Right atrium auricular region (tissue), 2 donors: ENCODE measurements around the gene MOB3C. TPM values are rescaled to one million over a fixed set of nuclear protein-coding genes. Genes with fewer than 3 reads are reported as not detected.

Experiments used
- DNase-seq: peaks from one replicate; pipeline ENCODE4 v3.0.0-alpha.2; 2019; ENCODE audit warnings: low spot score
- H3K27ac ChIP-seq, 2 donors: fragments of 200-600 bp; sonication (generic); 1 replicate in 1 of 2; 2 replicates in 1 of 2; pipeline ENCODE4 v1.5.1; 2016 to 2019
- H3K27me3 ChIP-seq, 2 donors: fragments of 200-600 bp; sonication (generic); one replicate each; pipeline versions ENCODE4 v1.5.1 to v1.6.0; 2017 to 2019
- H3K36me3 ChIP-seq: fragments of 200-600 bp; sonication (generic); one replicate; pipeline ENCODE4 v1.5.1; 2016
- H3K4me1 ChIP-seq, 2 donors: fragments of 200-600 bp; sonication (generic); one replicate each; pipeline versions ENCODE4 v1.5.1 to v1.6.0; 2017 to 2019
- H3K4me3 ChIP-seq, 2 donors: fragments of 200-600 bp; sonication (generic); 1 replicate in 1 of 2; 2 replicates in 1 of 2; pipeline ENCODE4 v1.5.1; 2017 to 2019; ENCODE audit warnings: mild to moderate bottlenecking in 1 of 2, moderate library complexity in 1 of 2
- H3K9me3 ChIP-seq, 2 donors: fragments of 200-600 bp; sonication (generic); one replicate each; pipeline ENCODE4 v1.5.1; 2019
- total RNA-seq, 2 donors: library from RNA; depleted of rRNA; stranded (reverse); fragments of >200 nt; gene quantifications; one replicate each; pipeline ENCODE4 v1.1.0, GENCODE V29; 2016
- TF ChIP-seq, protein P1 (sequence below), 2 donors: fragments of 200-600 bp; sonication (generic); IDR thresholded peaks; one replicate each; pipeline ENCODE4 v1.5.1; 2019; ENCODE audit warnings: antibody characterized with exemption in 2 of 2

The MOB3C gene
- total RNA-seq, 2 donors from 2014 or later: 7.9 to 14.5 TPM

DNA sequence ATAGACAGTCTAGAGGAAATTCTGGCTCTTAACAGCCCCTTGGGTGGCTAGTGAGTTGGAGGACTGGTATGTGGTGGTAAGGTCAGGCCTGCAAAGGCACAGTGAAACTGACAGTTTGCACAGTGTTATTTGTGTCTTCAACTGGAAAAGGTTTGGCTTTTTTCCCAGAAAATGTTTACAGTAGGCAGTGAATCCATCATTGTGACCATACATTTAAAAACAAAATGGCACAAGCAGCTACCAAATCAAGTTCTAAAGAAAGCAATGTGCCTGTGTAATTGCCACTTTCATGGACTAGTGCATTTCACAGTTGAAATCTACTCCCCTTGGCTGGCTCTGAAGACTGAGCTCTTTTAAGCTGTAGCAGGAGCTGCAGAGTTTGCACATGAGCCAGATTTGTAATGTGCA, 26.8 kb upstream of the MOB3C start:
- Histone ChIP-seq H3K4me3 (no peak overlapping the region), H3K36me3 (peaks cover 32% of the 10 kb centered on the region), H3K9me3 (no peaks in the 10 kb centered on the region), H3K27ac (peak overlapping the region in 1 of 2 donors; percentile 3), H3K27me3 (no peaks in the 10 kb centered on the region), H3K4me1 (peaks cover 0 to 10% of the 10 kb centered on the region in 2 donors)
- DNase-seq: no peak
- TF ChIP-seq, protein P1, sequence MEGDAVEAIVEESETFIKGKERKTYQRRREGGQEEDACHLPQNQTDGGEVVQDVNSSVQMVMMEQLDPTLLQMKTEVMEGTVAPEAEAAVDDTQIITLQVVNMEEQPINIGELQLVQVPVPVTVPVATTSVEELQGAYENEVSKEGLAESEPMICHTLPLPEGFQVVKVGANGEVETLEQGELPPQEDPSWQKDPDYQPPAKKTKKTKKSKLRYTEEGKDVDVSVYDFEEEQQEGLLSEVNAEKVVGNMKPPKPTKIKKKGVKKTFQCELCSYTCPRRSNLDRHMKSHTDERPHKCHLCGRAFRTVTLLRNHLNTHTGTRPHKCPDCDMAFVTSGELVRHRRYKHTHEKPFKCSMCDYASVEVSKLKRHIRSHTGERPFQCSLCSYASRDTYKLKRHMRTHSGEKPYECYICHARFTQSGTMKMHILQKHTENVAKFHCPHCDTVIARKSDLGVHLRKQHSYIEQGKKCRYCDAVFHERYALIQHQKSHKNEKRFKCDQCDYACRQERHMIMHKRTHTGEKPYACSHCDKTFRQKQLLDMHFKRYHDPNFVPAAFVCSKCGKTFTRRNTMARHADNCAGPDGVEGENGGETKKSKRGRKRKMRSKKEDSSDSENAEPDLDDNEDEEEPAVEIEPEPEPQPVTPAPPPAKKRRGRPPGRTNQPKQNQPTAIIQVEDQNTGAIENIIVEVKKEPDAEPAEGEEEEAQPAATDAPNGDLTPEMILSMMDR (IDR thresholded peaks at IDR 0.05): no peak

DNA sequence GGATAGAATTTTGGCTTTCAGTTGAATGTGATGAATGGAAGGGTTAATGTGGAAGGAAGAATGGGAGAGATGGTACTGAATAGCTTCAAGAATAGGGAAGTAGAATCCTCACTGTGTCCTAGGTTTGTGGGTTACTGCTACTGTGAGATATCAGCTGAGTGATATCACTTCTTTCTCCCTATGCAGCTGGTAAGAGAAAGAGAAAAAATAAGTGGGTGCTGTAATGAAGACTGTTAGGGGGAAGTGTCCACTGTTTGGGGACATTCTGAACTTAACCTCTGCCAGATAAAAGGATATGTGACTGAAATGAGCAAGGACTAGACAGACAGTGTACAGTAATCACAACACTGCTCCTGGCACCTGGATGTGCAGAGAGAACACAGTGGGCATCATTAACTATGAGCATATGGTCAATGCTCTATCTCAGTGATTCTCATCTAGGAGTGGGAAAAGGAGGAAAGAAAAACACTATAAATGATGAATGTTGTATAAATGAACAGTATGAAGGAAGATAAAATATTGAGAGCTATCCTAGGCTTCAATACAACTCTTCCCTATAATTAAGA, 25.6 kb upstream of the MOB3C start:
- no peak overlapping the region for H3K4me3 ChIP-seq
- no peaks in the 10 kb centered on the region for H3K9me3 ChIP-seq
- H3K27ac ChIP-seq: no peak overlapping the region
- TF ChIP-seq, protein P1 (IDR thresholded peaks at IDR 0.05): no peak
- no peaks in the 10 kb centered on the region for H3K27me3 ChIP-seq
- DNase-seq: no peak
- peaks cover 0 to 22% of the 10 kb centered on the region in 2 donors for H3K4me1 ChIP-seq
- peaks cover 21% of the 10 kb centered on the region for H3K36me3 ChIP-seq

DNA sequence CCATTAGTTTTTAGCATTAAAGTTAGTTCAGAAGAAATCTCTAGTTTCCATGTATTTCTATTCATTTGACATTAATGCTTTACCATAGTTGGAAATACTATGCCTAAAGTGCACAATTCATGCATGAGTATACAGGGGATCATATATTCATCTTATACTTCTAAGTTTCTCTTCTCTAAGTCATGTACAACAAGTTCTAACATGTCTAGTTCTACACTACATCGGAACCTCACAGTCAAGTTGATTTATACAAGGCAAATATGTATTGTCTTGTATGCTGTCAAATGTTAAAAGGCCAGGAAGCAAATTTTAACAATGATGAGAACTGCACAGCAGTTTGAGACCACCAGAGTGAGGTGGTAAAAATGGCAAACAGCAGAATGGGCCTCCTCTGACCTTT, 22.9 kb upstream of the MOB3C start:
- Histone ChIP-seq H3K4me1 (peaks cover 0 to 28% of the 10 kb centered on the region in 2 donors), H3K4me3 (no peak overlapping the region), H3K27ac (no peak overlapping the region), H3K36me3 (peaks cover 36% of the 10 kb centered on the region), H3K9me3 (no peaks in the 10 kb centered on the region), H3K27me3 (no peaks in the 10 kb centered on the region)
- TF ChIP-seq, protein P1 (IDR thresholded peaks at IDR 0.05): no peak
- no peak for DNase-seq

DNA sequence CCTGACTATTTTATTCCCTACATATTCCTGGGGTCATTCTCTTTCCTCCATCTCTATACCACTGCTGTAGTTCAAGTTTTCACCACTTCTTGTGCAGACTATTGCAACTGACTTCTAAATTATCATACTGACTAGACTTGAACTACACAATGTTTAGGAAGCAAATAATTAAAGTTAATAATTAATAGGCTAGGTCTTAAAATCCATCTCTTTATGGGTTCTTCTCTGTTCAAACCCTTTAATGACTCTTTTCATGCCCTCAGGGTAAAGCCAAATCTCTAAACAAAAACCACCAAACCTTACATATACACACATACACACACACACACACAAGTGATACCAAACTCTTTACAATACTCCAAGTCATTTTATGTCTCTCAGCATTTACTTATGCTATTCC, 22.3 kb upstream of the MOB3C start:
- peaks cover 42% of the 10 kb centered on the region for H3K36me3 ChIP-seq
- DNase-seq: no peak
- H3K9me3 ChIP-seq: no peaks in the 10 kb centered on the region
- peak overlapping the region in 1 of 2 donors; percentile 83 for H3K27ac ChIP-seq
- peaks cover 0 to 28% of the 10 kb centered on the region in 2 donors for H3K4me1 ChIP-seq
- no peaks in the 10 kb centered on the region for H3K27me3 ChIP-seq
- no peak overlapping the region for H3K4me3 ChIP-seq
- TF ChIP-seq, protein P1 (IDR thresholded peaks at IDR 0.05): no peak

DNA sequence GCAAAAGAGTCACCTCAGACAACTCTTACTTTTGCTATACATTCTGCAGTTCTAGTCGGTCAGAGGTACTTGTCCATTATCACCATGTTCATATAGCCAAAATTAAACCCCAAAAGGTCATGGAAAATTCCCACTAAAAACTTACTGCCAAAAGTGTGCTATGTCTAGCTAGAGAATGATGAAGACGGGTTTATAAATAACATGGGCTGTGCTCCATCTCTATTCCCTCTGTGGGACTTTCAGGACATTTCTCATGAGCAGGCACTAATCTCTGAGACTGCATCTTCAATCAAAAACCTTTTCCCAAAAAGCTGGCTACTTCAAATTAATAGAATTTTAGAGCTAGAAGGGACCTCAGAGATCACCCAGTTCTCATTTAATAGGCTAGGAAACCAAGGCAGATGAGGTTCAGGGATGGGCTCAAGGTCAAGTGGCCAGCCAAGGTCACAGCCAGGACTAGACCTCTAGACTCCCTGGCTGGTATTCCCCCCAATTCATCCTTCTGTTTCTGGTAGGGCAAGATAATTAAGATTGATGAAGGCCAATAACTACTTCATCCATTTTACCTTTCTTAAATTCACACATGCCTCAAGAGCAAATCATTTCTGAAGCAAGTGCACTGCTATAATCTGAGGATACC, 21.0 kb upstream of the MOB3C start:
- no peaks in the 10 kb centered on the region for H3K9me3 ChIP-seq
- H3K4me1 ChIP-seq: peaks cover 0 to 18% of the 10 kb centered on the region in 2 donors
- DNase-seq: no peak
- H3K27ac ChIP-seq: peak overlapping the region; percentile 56 to 83
- TF ChIP-seq, protein P1 (IDR thresholded peaks at IDR 0.05): no peak
- H3K4me3 ChIP-seq: no peak overlapping the region
- H3K36me3 ChIP-seq: peaks cover 48% of the 10 kb centered on the region
- H3K27me3 ChIP-seq: no peaks in the 10 kb centered on the region
